ENCODE results near the gene SLC9A5. TPM values are rescaled to one million over a fixed set of nuclear protein-coding genes. Genes with fewer than 3 reads are reported as not detected.

The SLC9A5 gene
- total RNA-seq, 1 donor from 2014 or later = 13.5 TPM

DNA sequence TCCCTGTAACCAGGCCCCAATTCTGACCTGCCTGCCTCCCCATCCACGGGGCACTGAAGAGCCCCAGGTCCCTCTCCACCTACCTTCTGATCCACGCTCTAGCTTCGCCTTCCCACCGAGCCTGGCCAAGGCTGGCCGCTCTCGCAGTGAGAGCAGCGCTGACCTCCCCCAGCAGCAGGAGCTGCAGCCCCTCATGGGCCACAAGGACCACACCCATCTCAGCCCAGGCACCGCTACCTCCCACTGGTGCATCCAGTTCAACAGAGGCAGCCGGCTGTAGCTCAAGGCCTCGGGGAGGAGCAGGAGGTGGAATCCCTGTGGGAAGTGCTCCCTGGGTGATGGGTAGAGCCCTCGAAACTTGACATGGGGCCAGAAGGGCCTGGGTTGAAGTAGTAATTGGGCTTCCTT is 22.2 kb downstream of the SLC9A5 start:
- H3K27ac ChIP-seq = no peak overlapping the region
- DNase-seq (ENCODE audit: low spot score in 2 of 2) = no peak
- no peak overlapping the region for H3K4me3 ChIP-seq
- H3K27me3 ChIP-seq = no peaks in the 10 kb centered on the region
- intact Hi-C loops (cut with DNase I) = no loop called here
- no peaks in the 10 kb centered on the region for H3K36me3 ChIP-seq
- TF ChIP-seq, protein P1, sequence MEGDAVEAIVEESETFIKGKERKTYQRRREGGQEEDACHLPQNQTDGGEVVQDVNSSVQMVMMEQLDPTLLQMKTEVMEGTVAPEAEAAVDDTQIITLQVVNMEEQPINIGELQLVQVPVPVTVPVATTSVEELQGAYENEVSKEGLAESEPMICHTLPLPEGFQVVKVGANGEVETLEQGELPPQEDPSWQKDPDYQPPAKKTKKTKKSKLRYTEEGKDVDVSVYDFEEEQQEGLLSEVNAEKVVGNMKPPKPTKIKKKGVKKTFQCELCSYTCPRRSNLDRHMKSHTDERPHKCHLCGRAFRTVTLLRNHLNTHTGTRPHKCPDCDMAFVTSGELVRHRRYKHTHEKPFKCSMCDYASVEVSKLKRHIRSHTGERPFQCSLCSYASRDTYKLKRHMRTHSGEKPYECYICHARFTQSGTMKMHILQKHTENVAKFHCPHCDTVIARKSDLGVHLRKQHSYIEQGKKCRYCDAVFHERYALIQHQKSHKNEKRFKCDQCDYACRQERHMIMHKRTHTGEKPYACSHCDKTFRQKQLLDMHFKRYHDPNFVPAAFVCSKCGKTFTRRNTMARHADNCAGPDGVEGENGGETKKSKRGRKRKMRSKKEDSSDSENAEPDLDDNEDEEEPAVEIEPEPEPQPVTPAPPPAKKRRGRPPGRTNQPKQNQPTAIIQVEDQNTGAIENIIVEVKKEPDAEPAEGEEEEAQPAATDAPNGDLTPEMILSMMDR (IDR thresholded peaks at IDR 0.05) = no peak
- H3K9me3 ChIP-seq = no peaks in the 10 kb centered on the region
- H3K4me1 ChIP-seq = no peaks in the 10 kb centered on the region

DNA sequence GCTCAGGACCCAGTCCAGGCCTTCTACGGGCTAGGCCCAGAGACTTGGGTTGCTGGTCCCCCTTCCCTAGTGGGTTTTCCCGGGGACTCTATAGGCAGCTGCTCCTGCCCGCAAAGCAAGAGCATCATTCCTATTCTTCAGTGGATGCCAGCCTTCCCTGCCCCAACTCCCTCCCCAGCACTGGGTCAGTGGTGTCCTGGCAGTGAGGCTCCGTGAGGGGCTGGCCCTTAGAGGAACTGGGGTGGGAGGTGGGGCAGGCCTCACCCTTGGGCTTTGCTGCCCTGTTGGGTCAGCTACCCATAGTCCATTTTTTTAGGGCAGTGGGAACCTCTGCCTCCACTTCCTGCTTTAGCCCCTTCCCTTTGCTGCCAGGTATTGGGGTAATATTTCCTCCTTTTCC is 22.7 kb downstream of the SLC9A5 start:
- DNase-seq (ENCODE audit: low spot score in 2 of 2) = no peak
- H3K4me1 ChIP-seq = no peaks in the 10 kb centered on the region
- H3K27me3 ChIP-seq = no peaks in the 10 kb centered on the region
- no peak overlapping the region for H3K4me3 ChIP-seq
- H3K36me3 ChIP-seq = no peaks in the 10 kb centered on the region
- intact Hi-C loops (cut with DNase I) = no loop called here
- TF ChIP-seq, protein P1 (IDR thresholded peaks at IDR 0.05) = no peak
- H3K9me3 ChIP-seq = no peaks in the 10 kb centered on the region
- no peak overlapping the region for H3K27ac ChIP-seq

DNA sequence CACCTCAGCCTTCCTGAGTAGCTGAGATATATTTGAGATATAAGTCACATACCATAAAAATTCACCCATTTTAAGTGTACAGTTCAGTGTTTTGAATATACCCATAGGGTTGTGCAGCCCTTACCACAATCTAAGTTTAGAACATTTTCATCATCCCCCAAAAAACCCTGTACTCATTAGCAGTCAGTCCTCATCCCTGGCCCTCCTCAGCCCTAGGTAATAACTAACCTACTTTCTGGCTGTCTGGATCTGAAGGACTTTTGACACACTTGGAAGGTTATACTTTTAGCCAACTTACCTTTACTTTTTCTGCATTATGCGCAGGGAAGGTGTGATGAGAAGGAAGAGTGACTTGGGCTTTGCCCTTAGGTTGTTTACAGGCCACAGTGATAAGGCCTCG is 26.5 kb downstream of the SLC9A5 start:
- Histone ChIP-seq H3K9me3 (no peaks in the 10 kb centered on the region), H3K4me3 (no peak overlapping the region), H3K27ac (no peak overlapping the region), H3K27me3 (no peaks in the 10 kb centered on the region), H3K36me3 (no peaks in the 10 kb centered on the region), H3K4me1 (peaks cover 3 to 15% of the 10 kb centered on the region in 2 donors)
- TF ChIP-seq, protein P1 (IDR thresholded peaks at IDR 0.05) = no peak
- no peak for DNase-seq (ENCODE audit: low spot score in 2 of 2)
- intact Hi-C loops (cut with DNase I) = no loop called here

- H3K27ac ChIP-seq = peak overlapping the region; percentile 79 to 82
These were observed 28.7 kb downstream of the SLC9A5 start for GRCh38 chr16:67277294-67277998.

DNA sequence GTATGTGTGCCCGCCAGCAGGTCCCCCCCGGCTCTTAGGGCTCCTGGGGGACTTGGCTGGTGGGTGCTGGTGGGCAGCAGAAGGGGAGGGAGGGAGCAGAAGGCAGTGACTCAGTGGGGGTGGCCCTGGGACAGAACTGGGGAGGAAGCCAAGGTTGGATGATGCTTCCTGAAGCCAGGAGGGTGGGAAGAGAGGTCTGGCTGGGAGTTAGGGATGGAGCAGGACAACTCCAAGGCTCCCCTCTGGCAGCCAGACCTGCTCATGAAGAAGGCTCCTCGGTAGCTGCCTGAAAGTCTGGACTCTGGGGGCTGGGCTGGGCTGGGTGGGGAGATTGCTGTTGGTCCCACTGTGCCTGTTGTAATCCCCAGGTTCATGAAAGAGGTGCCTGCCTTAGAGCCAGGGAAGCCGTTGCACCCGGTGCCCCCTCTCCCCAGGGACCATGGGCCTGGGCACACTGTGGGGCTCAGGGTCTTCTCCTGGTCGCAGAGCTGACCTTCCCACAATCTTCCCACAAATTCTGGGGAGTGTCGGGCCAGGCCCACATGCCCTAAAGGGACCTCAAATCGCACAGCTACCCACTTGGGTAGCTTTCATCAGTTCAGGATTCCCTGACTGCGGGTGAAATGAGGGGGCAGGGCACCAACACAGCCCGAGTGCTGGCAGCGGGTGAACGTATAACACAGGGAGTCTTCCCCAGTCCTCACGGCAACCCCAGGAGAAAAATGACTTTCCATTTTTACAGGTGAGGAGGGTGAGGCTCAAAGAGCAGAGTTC is 29.4 kb downstream of the SLC9A5 start:
- Histone ChIP-seq H3K9me3 (no peaks in the 10 kb centered on the region), H3K36me3 (no peaks in the 10 kb centered on the region), H3K27ac (peak overlapping the region; percentile 79 to 82), H3K4me1 (peaks cover 3 to 15% of the 10 kb centered on the region in 2 donors), H3K27me3 (no peaks in the 10 kb centered on the region), H3K4me3 (peak overlapping the region; percentile 54 to 67)
- DNase-seq (ENCODE audit: low spot score in 2 of 2) = peak in 1 of 2 donors; percentile 74
- TF ChIP-seq, protein P1 (IDR thresholded peaks at IDR 0.05) = no peak
- intact Hi-C loops (cut with DNase I) = loop anchor here (2.0 kb wide), 1 partner anchor 187 kb away; no protein-coding TSS in a partner anchor

More at GRCh38 chr16:67277294-67277998, 28.7 kb downstream of the SLC9A5 start:
- TF ChIP-seq, protein P1 (IDR thresholded peaks at IDR 0.05) = no peak
- no peaks in the 10 kb centered on the region for H3K36me3 ChIP-seq
- H3K4me1 ChIP-seq = peaks cover 3 to 15% of the 10 kb centered on the region in 2 donors
- intact Hi-C loops (cut with DNase I) = no loop called here
- H3K27me3 ChIP-seq = no peaks in the 10 kb centered on the region
- no peaks in the 10 kb centered on the region for H3K9me3 ChIP-seq
- H3K4me3 ChIP-seq = no peak overlapping the region
- peak; percentile 55 to 91 for DNase-seq (ENCODE audit: low spot score in 2 of 2)
